H1 (cell line): ENCODE data around the gene BCAS2. TPM values are rescaled to one million over a fixed set of nuclear protein-coding genes. Genes with fewer than 3 reads are reported as not detected.

Source experiments
- CTCF ChIA-PET: fragments of 300-600 bp; sonication (Branson Sonifier 250); formaldehyde crosslinking; loops from one replicate; lab custom pipeline; 2021; ENCODE audit not compliant: partially characterized antibody; lab: Charles Lee
- POLR2A ChIA-PET: fragments of 300-600 bp; sonication (Branson Sonifier 250); formaldehyde crosslinking; loops from one replicate; lab custom pipeline; 2021; ENCODE audit warnings: inconsistent platforms; ENCODE audit not compliant: partially characterized antibody; lab: Charles Lee
- DNase-seq, 2 experiments: peaks; one replicate each; pipeline versions ENCODE4 v3.0.0 to v3.0.0-alpha.2; 2010 to 2022; ENCODE audit warnings: low spot score in 2 of 2, low read depth in 1 of 2, mixed read lengths in 1 of 2
- FAIRE-seq: peaks from 2 replicates; lab custom pipeline; 2011; peaks lifted over from hg19 to GRCh38; lab: Jason Lieb, UNC
- H2AFZ ChIP-seq: 2 replicates; pipeline ENCODE4 v1.8.1; 2012; ENCODE audit warnings: low read length, inconsistent platforms
- H2AK5ac ChIP-seq: 2 replicates; pipeline ENCODE4 v1.6.1; 2013; ENCODE audit warnings: low read depth, low read length
- H2BK120ac ChIP-seq: replicated peaks from 2 replicates; pipeline ENCODE3; 2013; ENCODE audit warnings: low read depth, low read length, inconsistent platforms
- H2BK12ac ChIP-seq: 2 replicates; pipeline ENCODE4 v1.6.1; 2013; ENCODE audit warnings: low read depth, low read length
- H2BK15ac ChIP-seq: 2 replicates; pipeline ENCODE4 v1.6.1; 2013; ENCODE audit warnings: low read length
- H2BK20ac ChIP-seq: 2 replicates; pipeline ENCODE4 v1.6.1; 2013; ENCODE audit warnings: low read length
- H2BK5ac ChIP-seq: 2 replicates; pipeline ENCODE4 v1.6.1; 2013; ENCODE audit warnings: low read depth, low read length
- H3K14ac ChIP-seq: 2 replicates; pipeline ENCODE4 v1.6.1; 2013; ENCODE audit warnings: inconsistent platforms; ENCODE audit not compliant: insufficient read length
- H3K18ac ChIP-seq: 2 replicates; pipeline ENCODE4 v1.6.1; 2013; ENCODE audit warnings: low read length; ENCODE audit errors: extremely low read depth
- H3K23ac ChIP-seq: 2 replicates; pipeline ENCODE4 v1.6.1; 2013; ENCODE audit warnings: inconsistent platforms; ENCODE audit not compliant: insufficient read length
- H3K23me2 ChIP-seq: 2 replicates; pipeline ENCODE4 v1.6.1; 2013; ENCODE audit warnings: low read depth, low read length
- H3K27ac ChIP-seq: 2 replicates; pipeline ENCODE4 v1.6.1; 2011; ENCODE audit warnings: low read depth, low read length, inconsistent platforms
- H3K27me3 ChIP-seq, 4 experiments: replicated peaks in 1 of 4; 1 replicate in 1 of 4; 2 replicates in 3 of 4; pipeline versions ENCODE4 v1.6.1 to v1.8.1; 2011 to 2013; ENCODE audit warnings: low read length in 3 of 4, mild to moderate bottlenecking in 3 of 4, inconsistent platforms in 2 of 4, mixed read lengths in 2 of 4, moderate library complexity in 1 of 4; ENCODE audit not compliant: control insufficient read depth in 3 of 4, insufficient read depth in 3 of 4; ENCODE audit errors: extremely low read depth in 1 of 4
- H3K36me3 ChIP-seq, 4 experiments: 2 replicates each; pipeline versions ENCODE4 v1.6.1 to v1.8.1; 2011 to 2013; ENCODE audit warnings: mild to moderate bottlenecking in 4 of 4, low read length in 3 of 4, moderate library complexity in 2 of 4, control low read depth in 1 of 4, inconsistent platforms in 1 of 4; ENCODE audit not compliant: insufficient read depth in 4 of 4, control insufficient read depth in 2 of 4
- H3K4ac ChIP-seq: replicated peaks from 2 replicates; pipeline ENCODE3; 2013; ENCODE audit warnings: low read length, low read depth, mixed read lengths, inconsistent platforms; ENCODE audit not compliant: insufficient read length
- H3K4me1 ChIP-seq, 4 experiments: replicated peaks in 1 of 4; 1 replicate in 1 of 4; 2 replicates in 3 of 4; pipeline versions ENCODE4 v1.6.1 to v1.8.1; 2011 to 2013; ENCODE audit warnings: low read length in 3 of 4, inconsistent platforms in 2 of 4, mixed read lengths in 1 of 4; ENCODE audit not compliant: insufficient read depth in 4 of 4, control insufficient read depth in 3 of 4
- H3K4me2 ChIP-seq, 2 experiments: 2 replicates each; pipeline versions ENCODE4 v1.6.1 to v1.8.1; 2011 to 2013; ENCODE audit warnings: low read depth in 2 of 2, low read length in 2 of 2, control low read depth in 1 of 2, inconsistent platforms in 1 of 2, mild to moderate bottlenecking in 1 of 2; ENCODE audit not compliant: insufficient read depth in 1 of 2
- H3K4me3 ChIP-seq, 4 experiments: fragments of 200-600, 300-600 bp in 1 of 4; sonication (generic), shearing (Covaris generic), sonication (Bioruptor Twin) in 1 of 4; 2 replicates each; pipeline versions ENCODE4 v1.5.1 to v1.8.1; 2011 to 2016; ENCODE audit warnings: low read length in 4 of 4, low read depth in 3 of 4, control low read depth in 2 of 4, inconsistent platforms in 2 of 4, mild to moderate bottlenecking in 2 of 4, mixed read lengths in 1 of 4, moderate library complexity in 1 of 4; ENCODE audit not compliant: insufficient read depth in 2 of 4; ENCODE audit errors: extremely low read depth in 1 of 4
- H3K56ac ChIP-seq: replicated peaks from 2 replicates; pipeline ENCODE3; 2013; ENCODE audit warnings: low read depth, mild to moderate bottlenecking, mixed read lengths, low read length, inconsistent platforms; ENCODE audit not compliant: insufficient read length
- H3K79me1 ChIP-seq: 2 replicates; pipeline ENCODE4 v1.6.1; 2013; ENCODE audit warnings: low read depth, low read length, control low read depth
- H3K79me2 ChIP-seq, 2 experiments: 2 replicates each; pipeline versions ENCODE4 v1.6.1 to v1.8.1; 2012 to 2013; ENCODE audit warnings: low read length in 2 of 2, mild to moderate bottlenecking in 2 of 2, inconsistent platforms in 1 of 2; ENCODE audit not compliant: insufficient read depth in 2 of 2, control insufficient read depth in 1 of 2
- H3K9ac ChIP-seq, 4 experiments: replicated peaks in 1 of 4; 1 replicate in 1 of 4; 2 replicates in 3 of 4; pipeline versions ENCODE4 v1.6.1 to v1.8.1; 2011 to 2013; ENCODE audit warnings: low read depth in 3 of 4, low read length in 3 of 4, control low read depth in 2 of 4, mild to moderate bottlenecking in 2 of 4, moderate library complexity in 2 of 4, inconsistent platforms in 1 of 4; ENCODE audit errors: extremely low read depth in 1 of 4
- H3K9me3 ChIP-seq, 2 experiments: 2 replicates each; pipeline versions ENCODE4 v1.6.1 to v1.8.1; 2012 to 2013; ENCODE audit warnings: mild to moderate bottlenecking in 2 of 2, moderate library complexity in 2 of 2, control low read depth in 1 of 2, inconsistent platforms in 1 of 2, low read depth in 1 of 2, low read length in 1 of 2, mixed read lengths in 1 of 2; ENCODE audit not compliant: insufficient read depth in 2 of 2
- H4K20me1 ChIP-seq, 2 experiments: replicated peaks in 1 of 2; 2 replicates each; pipeline versions ENCODE3 to v1.8.1; 2011 to 2013; ENCODE audit warnings: inconsistent platforms in 2 of 2, low read length in 2 of 2, mild to moderate bottlenecking in 1 of 2; ENCODE audit not compliant: insufficient read depth in 2 of 2, control insufficient read depth in 1 of 2
- H4K5ac ChIP-seq: 2 replicates; pipeline ENCODE4 v1.6.1; 2013; ENCODE audit warnings: low read length, low read depth, mixed read lengths, inconsistent platforms; ENCODE audit not compliant: insufficient read length
- H4K8ac ChIP-seq: 2 replicates; pipeline ENCODE4 v1.8.0; 2013; ENCODE audit warnings: mild to moderate bottlenecking, moderate library complexity, low read length, inconsistent platforms; ENCODE audit not compliant: insufficient read depth; ENCODE audit errors: extremely low read depth
- H4K91ac ChIP-seq: replicated peaks from 2 replicates; pipeline ENCODE3; 2013; ENCODE audit warnings: low read length, mixed read lengths, inconsistent platforms; ENCODE audit not compliant: insufficient read length
- CBX8 ChIP-seq: fragments of 300-800, 300-1000 bp; sonication (generic); IDR thresholded peaks from 2 replicates; pipeline ENCODE4 v1.7.1; 2016; ENCODE audit warnings: low read depth, low read length, borderline replicate concordance
- CEBPB ChIP-seq: IDR thresholded peaks from 2 replicates; pipeline ENCODE4 v1.6.1; 2012; ENCODE audit warnings: low read depth, low read length
- HDAC6 ChIP-seq: IDR thresholded peaks from one replicate; pipeline ENCODE4 v1.7.1; 2012; ENCODE audit warnings: low read depth, mild to moderate bottlenecking, inconsistent platforms, low read length, moderate library complexity
- POU5F1 ChIP-seq: IDR thresholded peaks from 2 replicates; pipeline ENCODE4 v1.6.1; 2011; ENCODE audit warnings: low read depth, mild to moderate bottlenecking, low read length, moderate library complexity
- RFX5 ChIP-seq: IDR thresholded peaks from 2 replicates; pipeline ENCODE4 v1.6.1; 2011; ENCODE audit warnings: low read depth, low read length, improper control_type of control experiment, borderline replicate concordance
- SIN3A ChIP-seq, 2 experiments: IDR thresholded peaks in 1 of 2; conservative IDR thresholded peaks in 1 of 2; 2 replicates each; pipeline ENCODE4 v1.6.1; 2011 to 2012; ENCODE audit warnings: low read length in 2 of 2, improper control_type of control experiment in 1 of 2, low read depth in 1 of 2, mild to moderate bottlenecking in 1 of 2
- SIX5 ChIP-seq: IDR thresholded peaks from 2 replicates; pipeline ENCODE4 v1.6.1; 2011; ENCODE audit warnings: mild to moderate bottlenecking, low read depth, low read length
- SP1 ChIP-seq: IDR thresholded peaks from 2 replicates; pipeline ENCODE4 v1.6.1; 2011; ENCODE audit warnings: low read depth, low read length
- SP4 ChIP-seq: IDR thresholded peaks from 2 replicates; pipeline ENCODE4 v1.6.1; 2012; ENCODE audit warnings: low read length, inconsistent platforms
- SRF ChIP-seq: IDR thresholded peaks from 2 replicates; pipeline ENCODE4 v1.6.1; 2011; ENCODE audit warnings: mild to moderate bottlenecking, low read depth, low read length, moderate library complexity
- SUZ12 ChIP-seq: fragments of 200-600 bp; sonication (generic); IDR thresholded peaks from 2 replicates; pipeline ENCODE4 v1.6.1; 2012; ENCODE audit warnings: mild to moderate bottlenecking, inconsistent platforms, low read length, moderate library complexity, mixed read lengths
- TAF7 ChIP-seq: optimal IDR thresholded peaks from 2 replicates; pipeline ENCODE3; 2011; ENCODE audit warnings: low read depth, mild to moderate bottlenecking, inconsistent platforms, low read length, moderate library complexity, borderline replicate concordance
- TEAD4 ChIP-seq: IDR thresholded peaks from 2 replicates; pipeline ENCODE4 v1.6.1; 2012; ENCODE audit warnings: low read depth, low read length, inconsistent platforms, mixed read lengths
- USF2 ChIP-seq: IDR thresholded peaks from 2 replicates; pipeline ENCODE4 v1.6.1; 2011; ENCODE audit warnings: low read length, improper control_type of control experiment
- WGBS, 2 experiments: shearing (Covaris generic) in 1 of 2; methylation state at CpG; one replicate each; pipeline versions ENCODE4 v1.1.6 to v1.1.7; 2013 to 2015; ENCODE audit warnings: low lambda C conversion rate in 2 of 2, mixed read lengths in 2 of 2, inconsistent platforms in 1 of 2, low coverage in 1 of 2, missing lambda C conversion rate in 1 of 2; ENCODE audit not compliant: insufficient replicate concordance in 2 of 2, insufficient coverage in 1 of 2, insufficient read length in 1 of 2; ENCODE audit errors: extremely low coverage in 1 of 2, missing lambda C conversion rate in 1 of 2; 5-methylcytosine and 5-hydroxymethylcytosine counted together
- polyA plus RNA-seq, 7 experiments: library from polyadenylated mRNA; depleted of rRNA in 3 of 7; stranded (reverse) in 5 of 7; unstranded in 2 of 7; fragments of >200 nt in 5 of 7; fragments of 200-250 nt in 2 of 7; gene quantifications; 1 replicate in 5 of 7; 2 replicates in 1 of 7; 4 replicates in 1 of 7; pipeline versions ENCODE4 v1.2.1 to v1.2.3, GENCODE V29; 2011 to 2013; ENCODE audit warnings: missing spikeins in 2 of 7, mixed read lengths in 2 of 7
- total RNA-seq: library from RNA; stranded (reverse); fragmentation: NEBNext Ultra II Directional; extraction: Animal tissue kit (Norgen Biotek cat#: 25700); gene quantifications from 2 replicates; pipeline ENCODE4 v1.2.1, GENCODE V29; 2021

The BCAS2 gene
- total and polyA plus RNA-seq, 2 of the 8 experiments (the other 6 are each of a cell fraction or from before 2014, with no cell fraction given) = 18.0 to 52.2 TPM

GRCh38 chr1:114574365-114574764 lies 7.0 kb downstream of the BCAS2 start:
- Histone ChIP-seq H2AK5ac (no peak overlapping the region), H2AFZ (no peak overlapping the region), H4K5ac (no peak overlapping the region), H3K9ac (no peak overlapping the region), H3K14ac (no peak overlapping the region), H2BK5ac (no peak overlapping the region), H3K36me3 (peaks cover 9 to 58% (median 35%) of the 10 kb centered on the region in 4 experiments), H2BK20ac (no peak overlapping the region), H3K79me2 (peaks cover 0 to 11% of the 10 kb centered on the region in 2 experiments; a peak in 1 of 4 replicates), H2BK12ac (no peak overlapping the region), H4K20me1 (peaks cover 0 to 1% of the 10 kb centered on the region in 2 experiments), H3K4me1 (no peaks in the 10 kb centered on the region), H3K56ac (no peak overlapping the region), H3K79me1 (no peaks in the 10 kb centered on the region), H3K4ac (no peak overlapping the region), H3K9me3 (no peaks in the 10 kb centered on the region), H4K8ac (no peak overlapping the region), H3K27me3 (no peaks in the 10 kb centered on the region), H4K91ac (no peak overlapping the region), H3K4me3 (no peak overlapping the region), H3K27ac (no peak overlapping the region), H3K4me2 (no peak overlapping the region), H2BK120ac (no peak overlapping the region), H3K23ac (no peak overlapping the region), H3K23me2 (no peaks in the 10 kb centered on the region), H3K18ac (no peak overlapping the region), H2BK15ac (no peak overlapping the region)
- POLR2A ChIA-PET = interaction anchor here (0.7 to 0.8 kb wide), 2 partner anchors 72 to 179 kb away, joined by 3 to 4 read pairs; no protein-coding TSS in a partner anchor
- CTCF ChIA-PET = interaction anchor here (0.9 kb wide), 1 partner anchor 228 kb away, joined by 3 read pairs; no protein-coding TSS in a partner anchor
- FAIRE-seq = no peak
- 86% methylated on average over 2 of the region's 2 CpGs; no CpG with 5 or more reads in 1 of the 2 experiments for WGBS, 2 experiments
- no peak for DNase-seq
- TF ChIP-seq SIN3A (conservative IDR thresholded peaks at IDR 0.05 in 1 of 2, IDR thresholded peaks at IDR 0.05 in 1 of 2; ENCODE audit: low read depth in 1 of 2, low read length in 2 of 2) (no peak), TEAD4 (no peak), CEBPB (no peak), HDAC6 (no peak), CBX8 (no peak), TAF7 (no peak), SP4 (no peak), USF2 (no peak), SIX5 (no peak), SRF (no peak), SUZ12 (no peak), POU5F1 (no peak), SP1 (no peak), RFX5 (no peak)
